H1 (cell line): ENCODE data around the gene TMEM223.

ENCODE experiments used
- EP300 ChIP-seq, 2 experiments: IDR thresholded peaks; 1 replicate in 1 of 2; 2 replicates in 1 of 2; pipeline ENCODE4 v1.6.1; 2011 to 2012; ENCODE audit warnings: low read depth in 2 of 2, low read length in 2 of 2, mild to moderate bottlenecking in 2 of 2, borderline replicate concordance in 1 of 2, inconsistent platforms in 1 of 2, moderate library complexity in 1 of 2
- EZH2 ChIP-seq: fragments of 200-600 bp; sonication (generic); IDR thresholded peaks from 2 replicates; pipeline ENCODE4 v1.7.1; 2012; ENCODE audit warnings: low read depth, mild to moderate bottlenecking, moderate library complexity, low read length, inconsistent platforms; ENCODE audit not compliant: severe bottlenecking
- KDM4A ChIP-seq: IDR thresholded peaks from one replicate; pipeline ENCODE4 v1.7.1; 2012; ENCODE audit warnings: low read depth, mild to moderate bottlenecking, moderate library complexity, low read length, inconsistent platforms; ENCODE audit not compliant: severe bottlenecking
- KDM5A ChIP-seq: fragments of 200-600 bp; IDR thresholded peaks from 2 replicates; pipeline ENCODE4 v1.7.1; 2012; ENCODE audit warnings: mild to moderate bottlenecking, low read length, inconsistent platforms, mixed read lengths
- NRF1 ChIP-seq: IDR thresholded peaks from 2 replicates; pipeline ENCODE4 v1.6.1; 2011; ENCODE audit warnings: mild to moderate bottlenecking, low read depth, low read length, improper control_type of control experiment
- POLR2A ChIP-seq, 2 experiments: IDR thresholded peaks; 1 replicate in 1 of 2; 2 replicates in 1 of 2; pipeline ENCODE4 v1.6.1; 2011; ENCODE audit warnings: low read depth in 2 of 2, low read length in 2 of 2, mild to moderate bottlenecking in 2 of 2; ENCODE audit errors: control extremely low read depth in 1 of 2
- RAD21 ChIP-seq, 2 experiments: IDR thresholded peaks in 1 of 2; conservative IDR thresholded peaks in 1 of 2; 2 replicates each; pipeline ENCODE4 v1.6.1; 2011; ENCODE audit warnings: low read depth in 2 of 2, low read length in 2 of 2, improper control_type of control experiment in 1 of 2, inconsistent platforms in 1 of 2, mild to moderate bottlenecking in 1 of 2, moderate library complexity in 1 of 2
- ZNF274 ChIP-seq: IDR thresholded peaks from 2 replicates; pipeline ENCODE4 v1.7.0; 2012; ENCODE audit warnings: low read length, borderline replicate concordance; ENCODE audit errors: extremely low read depth
- TF ChIP-seq, protein P1 (sequence below), 3 experiments: IDR thresholded peaks; 1 replicate in 2 of 3; 2 replicates in 1 of 3; pipeline versions ENCODE4 v1.5.1 to v1.6.1; 2011; ENCODE audit warnings: low read length in 3 of 3, mild to moderate bottlenecking in 3 of 3, inconsistent platforms in 2 of 3, low read depth in 1 of 3, moderate library complexity in 1 of 3; ENCODE audit not compliant: insufficient read depth in 1 of 3; ENCODE audit errors: control extremely low read depth in 1 of 3

DNA sequence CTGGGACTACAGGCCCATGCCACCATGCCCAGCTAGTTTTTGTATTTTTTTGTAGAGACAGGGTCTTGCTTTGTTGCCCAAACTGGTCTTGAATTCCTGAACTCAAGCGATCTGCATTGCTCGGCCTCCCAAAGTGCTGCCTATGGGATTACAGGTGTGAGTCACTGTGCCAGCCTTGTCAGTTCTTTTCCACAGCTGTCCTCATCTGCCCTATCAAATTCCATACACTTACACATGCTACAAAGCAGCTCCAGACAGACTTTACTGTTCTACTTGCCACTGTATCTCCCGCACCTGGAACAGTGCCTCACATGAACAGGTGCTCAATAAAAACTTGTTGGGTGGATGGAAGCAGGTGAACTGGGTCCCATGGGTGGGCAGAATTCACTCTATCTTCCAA lies 31.9 kb upstream of the TMEM223 start:
- TF ChIP-seq, protein P1, sequence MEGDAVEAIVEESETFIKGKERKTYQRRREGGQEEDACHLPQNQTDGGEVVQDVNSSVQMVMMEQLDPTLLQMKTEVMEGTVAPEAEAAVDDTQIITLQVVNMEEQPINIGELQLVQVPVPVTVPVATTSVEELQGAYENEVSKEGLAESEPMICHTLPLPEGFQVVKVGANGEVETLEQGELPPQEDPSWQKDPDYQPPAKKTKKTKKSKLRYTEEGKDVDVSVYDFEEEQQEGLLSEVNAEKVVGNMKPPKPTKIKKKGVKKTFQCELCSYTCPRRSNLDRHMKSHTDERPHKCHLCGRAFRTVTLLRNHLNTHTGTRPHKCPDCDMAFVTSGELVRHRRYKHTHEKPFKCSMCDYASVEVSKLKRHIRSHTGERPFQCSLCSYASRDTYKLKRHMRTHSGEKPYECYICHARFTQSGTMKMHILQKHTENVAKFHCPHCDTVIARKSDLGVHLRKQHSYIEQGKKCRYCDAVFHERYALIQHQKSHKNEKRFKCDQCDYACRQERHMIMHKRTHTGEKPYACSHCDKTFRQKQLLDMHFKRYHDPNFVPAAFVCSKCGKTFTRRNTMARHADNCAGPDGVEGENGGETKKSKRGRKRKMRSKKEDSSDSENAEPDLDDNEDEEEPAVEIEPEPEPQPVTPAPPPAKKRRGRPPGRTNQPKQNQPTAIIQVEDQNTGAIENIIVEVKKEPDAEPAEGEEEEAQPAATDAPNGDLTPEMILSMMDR (IDR thresholded peaks at IDR 0.05; ENCODE audit: control extremely low read depth in 1 of 3, insufficient read depth in 1 of 3, low read depth in 1 of 3, low read length in 3 of 3), result no peak
- TF ChIP-seq NRF1 (no peak), KDM5A (no peak), ZNF274 (no peak), POLR2A (IDR thresholded peaks at IDR 0.05; ENCODE audit: control extremely low read depth in 1 of 2, low read depth in 2 of 2, low read length in 2 of 2) (no peak), EP300 (IDR thresholded peaks at IDR 0.05; ENCODE audit: borderline replicate concordance in 1 of 2, low read depth in 2 of 2, low read length in 2 of 2) (no peak), EZH2 (no peak), KDM4A (no peak), RAD21 (IDR thresholded peaks at IDR 0.05 in 1 of 2, conservative IDR thresholded peaks at IDR 0.05 in 1 of 2; ENCODE audit: low read depth in 2 of 2, low read length in 2 of 2) (no peak)
